ENCODE results near the gene ACTA1.

ACTA1 gene

GRCh38 chr1:229471175-229471574 is 37.3 kb upstream of the ACTA1 start:
- no peak for DNase-seq (ENCODE audit: extremely low read depth, low read depth)
- TF ChIP-seq, protein P1, sequence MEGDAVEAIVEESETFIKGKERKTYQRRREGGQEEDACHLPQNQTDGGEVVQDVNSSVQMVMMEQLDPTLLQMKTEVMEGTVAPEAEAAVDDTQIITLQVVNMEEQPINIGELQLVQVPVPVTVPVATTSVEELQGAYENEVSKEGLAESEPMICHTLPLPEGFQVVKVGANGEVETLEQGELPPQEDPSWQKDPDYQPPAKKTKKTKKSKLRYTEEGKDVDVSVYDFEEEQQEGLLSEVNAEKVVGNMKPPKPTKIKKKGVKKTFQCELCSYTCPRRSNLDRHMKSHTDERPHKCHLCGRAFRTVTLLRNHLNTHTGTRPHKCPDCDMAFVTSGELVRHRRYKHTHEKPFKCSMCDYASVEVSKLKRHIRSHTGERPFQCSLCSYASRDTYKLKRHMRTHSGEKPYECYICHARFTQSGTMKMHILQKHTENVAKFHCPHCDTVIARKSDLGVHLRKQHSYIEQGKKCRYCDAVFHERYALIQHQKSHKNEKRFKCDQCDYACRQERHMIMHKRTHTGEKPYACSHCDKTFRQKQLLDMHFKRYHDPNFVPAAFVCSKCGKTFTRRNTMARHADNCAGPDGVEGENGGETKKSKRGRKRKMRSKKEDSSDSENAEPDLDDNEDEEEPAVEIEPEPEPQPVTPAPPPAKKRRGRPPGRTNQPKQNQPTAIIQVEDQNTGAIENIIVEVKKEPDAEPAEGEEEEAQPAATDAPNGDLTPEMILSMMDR (IDR thresholded peaks at IDR 0.05; ENCODE audit: low read depth, low read length), result no peak

DNA sequence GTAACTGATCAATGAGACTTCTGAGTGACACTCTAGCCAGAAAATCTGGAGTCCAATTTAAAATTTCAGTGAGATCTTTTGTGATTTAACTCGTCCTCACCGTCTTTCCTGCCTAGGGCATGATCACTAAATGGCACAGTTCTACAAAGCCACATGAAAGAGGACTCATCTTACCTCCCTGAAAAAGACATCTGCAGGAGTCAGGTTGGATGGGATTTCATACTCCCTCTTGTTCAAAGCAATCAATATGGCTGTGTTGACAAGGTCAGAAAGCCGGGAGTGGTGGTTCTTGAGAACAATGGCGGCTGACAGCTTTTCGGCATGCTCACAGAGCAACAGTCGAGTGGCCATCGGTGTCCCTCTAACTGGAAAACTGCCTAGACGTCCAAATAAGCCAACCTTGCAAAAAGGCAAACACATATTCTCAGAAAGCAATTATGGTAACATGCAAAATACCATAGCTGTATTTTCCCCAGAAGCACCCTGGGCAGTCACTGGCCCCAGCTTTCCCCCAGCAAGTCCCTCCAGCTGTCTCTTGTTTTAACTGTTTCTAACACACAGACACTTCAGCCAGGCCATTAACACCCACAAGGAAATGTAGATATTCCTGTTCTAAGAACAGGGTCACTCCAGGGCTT is 36.6 kb upstream of the ACTA1 start:
- TF ChIP-seq, protein P1 (IDR thresholded peaks at IDR 0.05; ENCODE audit: low read depth, low read length), result no peak
- no peak for DNase-seq (ENCODE audit: extremely low read depth, low read depth)

DNA sequence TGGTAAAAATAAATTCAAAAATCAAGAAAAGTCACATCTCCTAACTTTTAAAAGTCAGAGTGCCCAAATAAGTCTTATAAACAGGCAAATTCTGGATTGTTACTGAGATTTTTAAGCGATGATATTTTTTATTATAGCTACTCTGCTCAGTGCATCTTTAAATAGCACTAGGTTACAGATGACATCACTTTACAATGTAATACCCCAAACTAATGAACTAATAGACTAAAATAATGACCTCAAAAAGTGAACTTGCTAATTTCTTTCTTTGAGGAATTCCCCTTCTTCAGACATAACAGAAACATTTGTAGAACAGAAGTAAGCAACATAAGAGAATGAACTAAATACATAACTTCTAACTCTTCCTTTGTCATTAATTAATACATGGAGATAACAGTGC is 33.0 kb upstream of the ACTA1 start:
- TF ChIP-seq, protein P1 (IDR thresholded peaks at IDR 0.05; ENCODE audit: low read depth, low read length), result no peak
- no peak for DNase-seq (ENCODE audit: extremely low read depth, low read depth)

DNA sequence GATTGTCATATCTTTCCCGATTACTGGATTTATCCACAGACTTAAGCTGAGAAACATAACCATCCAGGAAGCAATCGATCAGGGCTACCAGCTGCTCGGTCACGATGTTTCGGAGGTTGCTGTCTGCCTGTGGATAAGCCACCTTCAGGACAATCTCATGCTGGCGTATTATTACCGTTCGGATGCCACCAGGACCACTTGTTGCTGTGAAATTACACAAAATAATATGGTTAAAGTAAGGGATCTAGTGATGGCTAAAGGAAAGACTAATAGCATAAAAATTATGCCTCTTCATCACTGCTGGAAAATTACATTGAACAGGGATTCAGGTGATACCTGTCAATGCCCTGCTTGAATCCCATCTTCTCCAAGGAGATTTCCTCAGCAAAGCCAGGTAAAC is 30.8 kb upstream of the ACTA1 start:
- TF ChIP-seq, protein P1 (IDR thresholded peaks at IDR 0.05; ENCODE audit: low read depth, low read length), result no peak
- DNase-seq (ENCODE audit: extremely low read depth, low read depth), result no peak

DNA sequence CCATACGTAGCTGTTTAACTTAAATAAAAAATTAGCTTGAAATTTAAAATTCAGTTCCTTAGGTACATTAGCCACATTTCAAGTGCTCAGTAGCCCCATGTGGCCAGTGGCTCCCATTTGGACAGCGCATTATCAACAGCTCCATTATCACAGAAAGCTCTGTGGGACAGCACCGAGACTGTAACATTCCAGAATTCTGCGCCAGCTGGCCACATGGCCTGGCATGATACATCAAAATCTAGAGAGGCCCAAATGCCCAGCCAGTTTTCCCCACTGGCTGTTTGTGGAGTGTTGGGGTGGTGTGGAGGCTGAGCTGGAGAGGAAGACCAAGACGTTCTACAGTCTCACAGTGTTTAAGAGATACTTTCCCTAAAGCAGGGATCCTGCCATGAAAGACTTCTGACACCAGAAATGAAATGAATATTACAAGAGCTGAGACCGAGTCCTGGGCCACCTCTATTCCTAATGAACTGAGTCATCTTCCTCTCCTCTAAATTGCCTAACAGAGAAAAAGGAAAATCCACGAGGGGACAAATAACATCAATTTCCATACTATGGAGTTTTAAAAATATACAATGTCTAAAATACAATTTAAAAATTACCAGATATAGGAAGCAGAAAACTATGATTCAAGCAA is 27.3 kb upstream of the ACTA1 start:
- no peak for DNase-seq (ENCODE audit: extremely low read depth, low read depth)

GRCh38 chr1:229459815-229460214 is 25.9 kb upstream of the ACTA1 start:
- no peak for DNase-seq (ENCODE audit: extremely low read depth, low read depth)
- TF ChIP-seq, protein P1 (IDR thresholded peaks at IDR 0.05; ENCODE audit: low read depth, low read length), result no peak

More for the DNA sequence above, 27.3 kb upstream of the ACTA1 start:
- TF ChIP-seq, protein P1 (IDR thresholded peaks at IDR 0.05; ENCODE audit: low read depth, low read length), result no peak

DNA sequence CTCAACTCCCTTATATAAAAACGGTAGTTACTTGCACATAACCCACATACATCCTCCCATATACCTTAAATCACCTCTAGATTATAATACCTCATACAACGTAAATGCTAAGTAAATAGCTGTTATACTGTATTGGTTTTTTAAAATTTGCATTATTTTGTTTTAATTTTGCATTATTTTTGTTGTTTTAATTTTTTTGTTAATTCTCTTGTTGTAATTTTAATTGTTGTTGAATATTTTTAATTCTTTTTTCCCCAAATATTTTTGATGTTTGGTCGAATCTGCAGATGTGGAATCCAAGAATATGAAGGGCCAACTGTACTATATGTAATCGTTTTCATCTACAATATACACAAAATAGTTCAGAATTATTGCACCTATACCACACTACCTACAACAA is 23.5 kb upstream of the ACTA1 start:
- TF ChIP-seq, protein P1 (IDR thresholded peaks at IDR 0.05; ENCODE audit: low read depth, low read length), result no peak

More for the DNA sequence above, 23.5 kb upstream of the ACTA1 start:
- DNase-seq (ENCODE audit: extremely low read depth, low read depth), result no peak
